Psoas muscle (tissue), 8 donors: ENCODE measurements around the gene SPG11. TPM values are rescaled to one million over a fixed set of nuclear protein-coding genes. Genes with fewer than 3 reads are reported as not detected.

Experiments
- ATAC-seq, 4 donors: fragments of 200-7000 bp; cut with Tn5 transposase; one replicate each; pipeline ENCODE4 v1.9.1; 2020; ENCODE audit warnings: moderate library complexity in 3 of 4, mild to moderate bottlenecking in 2 of 4
- DNase-seq, 2 donors: peaks; one replicate each; pipeline ENCODE4 v3.0.0-alpha.2; 2020
- H3K27ac ChIP-seq: fragments of 200-600 bp; one replicate; pipeline ENCODE4 v1.8.0; 2022
- H3K27me3 ChIP-seq, 3 donors: fragments of 200-600 bp in 1 of 3; one replicate each; pipeline versions ENCODE4 v1.6.1 to v1.8.0; 2013 to 2022; ENCODE audit warnings: low read length in 2 of 3, mild to moderate bottlenecking in 2 of 3, moderate library complexity in 1 of 3; ENCODE audit not compliant: insufficient read depth in 3 of 3
- H3K36me3 ChIP-seq, 2 donors: fragments of 200-600 bp in 1 of 2; one replicate each; pipeline versions ENCODE4 v1.6.1 to v1.8.0; 2013 to 2022; ENCODE audit warnings: low read depth in 1 of 2, mild to moderate bottlenecking in 1 of 2, moderate library complexity in 1 of 2; ENCODE audit not compliant: insufficient read depth in 1 of 2
- H3K4me1 ChIP-seq: fragments of 200-600 bp; one replicate; pipeline ENCODE4 v1.8.0; 2022
- H3K4me3 ChIP-seq: fragments of 200-600 bp; one replicate; pipeline ENCODE4 v1.8.0; 2022; ENCODE audit warnings: mild to moderate bottlenecking
- H3K9me3 ChIP-seq: fragments of 200-600 bp; one replicate; pipeline ENCODE4 v1.8.0; 2022
- WGBS, 3 donors: extraction: QIAGEN DNeasy Blood & Tissue Kit; methylation state at CpG; one replicate each; pipeline versions ENCODE4 v1.1.6 to v1.1.7; 2013; 5-methylcytosine and 5-hydroxymethylcytosine counted together
- intact Hi-C, 2 donors: fragments of 100-400 bp; cut with DNase I; formaldehyde crosslinking; loops; one replicate each; pipeline versions ENCODE4 v1.11.0 to v1.14.2; 2022
- long read RNA-seq, 2 donors: library from polyadenylated mRNA; unstranded; transcript quantifications; one replicate each; pipeline ENCODE4 v2.0.0, GENCODE V29; 2021
- polyA plus RNA-seq, 3 donors: library from polyadenylated mRNA; stranded (reverse); fragments of 200-250 nt; gene quantifications; one replicate each; pipeline ENCODE4 v1.2.3, GENCODE V29; 2013
- total RNA-seq, 4 donors: library from RNA; stranded (reverse); fragmentation: NEBNext Ultra II Directional in 2 of 4; extraction: Animal tissue kit (Norgen Biotek cat#: 25700) in 2 of 4; gene quantifications; one replicate each; pipeline versions ENCODE4 v1.2.1 to v1.2.4, GENCODE V29; 2021 to 2023
- TF ChIP-seq, protein P1 (sequence below): fragments of 200-600 bp; IDR thresholded peaks from one replicate; pipeline ENCODE4 v1.8.0; 2022; ENCODE audit warnings: antibody characterized with exemption
- donor health status: healthy with polysubstance abuse.
- donor health status: DM: no; HTN: no; CAD: no; lungs with moderate emphysema.
- donor health status: Bipolar disorder and iron deficiency.
- donor health status: healthy.
- donor health status: DM: yes; HTN: yes; CAD: no.
- donor health status: DM: no; HTN: no; CAD: no.
- donor health status: DM: no; HTN: no; CAD: no.
- donor health status: DM: yes; HTN: yes; CAD: no.

The SPG11 gene, protein sequence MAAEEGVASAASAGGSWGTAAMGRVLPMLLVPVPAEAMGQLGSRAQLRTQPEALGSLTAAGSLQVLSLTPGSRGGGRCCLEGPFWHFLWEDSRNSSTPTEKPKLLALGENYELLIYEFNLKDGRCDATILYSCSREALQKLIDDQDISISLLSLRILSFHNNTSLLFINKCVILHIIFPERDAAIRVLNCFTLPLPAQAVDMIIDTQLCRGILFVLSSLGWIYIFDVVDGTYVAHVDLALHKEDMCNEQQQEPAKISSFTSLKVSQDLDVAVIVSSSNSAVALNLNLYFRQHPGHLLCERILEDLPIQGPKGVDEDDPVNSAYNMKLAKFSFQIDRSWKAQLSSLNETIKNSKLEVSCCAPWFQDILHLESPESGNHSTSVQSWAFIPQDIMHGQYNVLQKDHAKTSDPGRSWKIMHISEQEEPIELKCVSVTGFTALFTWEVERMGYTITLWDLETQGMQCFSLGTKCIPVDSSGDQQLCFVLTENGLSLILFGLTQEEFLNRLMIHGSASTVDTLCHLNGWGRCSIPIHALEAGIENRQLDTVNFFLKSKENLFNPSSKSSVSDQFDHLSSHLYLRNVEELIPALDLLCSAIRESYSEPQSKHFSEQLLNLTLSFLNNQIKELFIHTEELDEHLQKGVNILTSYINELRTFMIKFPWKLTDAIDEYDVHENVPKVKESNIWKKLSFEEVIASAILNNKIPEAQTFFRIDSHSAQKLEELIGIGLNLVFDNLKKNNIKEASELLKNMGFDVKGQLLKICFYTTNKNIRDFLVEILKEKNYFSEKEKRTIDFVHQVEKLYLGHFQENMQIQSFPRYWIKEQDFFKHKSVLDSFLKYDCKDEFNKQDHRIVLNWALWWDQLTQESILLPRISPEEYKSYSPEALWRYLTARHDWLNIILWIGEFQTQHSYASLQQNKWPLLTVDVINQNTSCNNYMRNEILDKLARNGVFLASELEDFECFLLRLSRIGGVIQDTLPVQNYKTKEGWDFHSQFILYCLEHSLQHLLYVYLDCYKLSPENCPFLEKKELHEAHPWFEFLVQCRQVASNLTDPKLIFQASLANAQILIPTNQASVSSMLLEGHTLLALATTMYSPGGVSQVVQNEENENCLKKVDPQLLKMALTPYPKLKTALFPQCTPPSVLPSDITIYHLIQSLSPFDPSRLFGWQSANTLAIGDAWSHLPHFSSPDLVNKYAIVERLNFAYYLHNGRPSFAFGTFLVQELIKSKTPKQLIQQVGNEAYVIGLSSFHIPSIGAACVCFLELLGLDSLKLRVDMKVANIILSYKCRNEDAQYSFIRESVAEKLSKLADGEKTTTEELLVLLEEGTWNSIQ (N-terminal part only)
- 10 to 100 TPM; 26.3 to 38.1 (median 36.0) TPM for total RNA-seq
- polyA plus RNA-seq = 10 to 100 TPM; 10.3 to 17.0 (median 12.8) TPM
- long read RNA-seq, donor 1, partial matches to known transcripts = 2 of 7 reads
- long read RNA-seq, donor 1, other reads (novel, unspliced or antisense) = 2 of 7 reads
- long read RNA-seq, donor 2, partial matches to known transcripts = 11 of 18 reads
- long read RNA-seq, donor 2, other reads (novel, unspliced or antisense) = 5 of 18 reads

DNA sequence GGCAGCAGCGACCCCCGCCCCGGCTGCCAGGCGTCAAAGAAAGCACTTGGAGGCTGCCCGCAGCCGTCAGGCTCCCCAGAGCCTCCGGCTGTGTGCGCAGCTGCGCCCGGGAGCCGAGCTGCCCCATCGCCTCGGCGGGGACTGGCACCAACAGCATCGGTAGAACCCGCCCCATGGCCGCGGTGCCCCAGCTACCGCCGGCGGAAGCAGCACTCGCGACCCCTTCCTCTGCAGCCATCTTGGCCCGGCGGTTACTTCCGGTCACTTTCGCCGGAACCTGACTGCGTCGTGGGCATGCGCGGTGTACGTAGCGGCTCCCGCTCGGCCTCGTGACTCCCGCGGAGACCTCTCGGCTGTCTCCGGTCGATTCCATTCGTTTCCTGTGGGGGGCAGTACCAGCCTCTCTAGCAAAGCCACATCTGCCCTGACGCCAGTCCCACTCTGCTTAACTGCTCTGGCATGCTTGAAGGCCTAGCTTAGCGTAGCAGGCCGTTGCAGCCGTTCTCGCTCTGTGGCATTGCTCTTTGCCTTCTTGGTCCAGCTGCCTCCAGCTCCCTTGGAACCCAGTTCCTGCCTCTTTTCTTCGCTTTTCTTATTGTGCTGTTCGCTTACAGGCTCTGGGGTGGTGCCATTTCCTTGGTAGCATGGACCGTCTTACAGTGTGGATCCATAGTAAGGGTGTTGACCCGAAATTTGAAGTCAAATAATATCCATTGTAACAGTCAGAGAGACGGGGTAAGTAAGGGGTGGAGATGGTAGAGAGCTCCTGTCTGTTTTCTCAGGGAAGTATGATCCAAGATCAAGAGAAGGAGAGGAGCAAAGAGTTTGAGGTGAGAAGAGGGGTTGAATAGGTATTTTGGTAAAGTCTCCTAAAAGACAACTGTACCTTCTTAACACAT, at the start of gene SPG11:
SPG11 (minus strand) TSS at position 253 of the 899 bp plus-strand sequence; CDS start at position 238, 15 bp downstream.
- peaks cover 20% of the 10 kb centered on the region for H3K4me1 ChIP-seq
- H3K4me3 ChIP-seq = peak within 1 kb of the TSS; percentile 82
- peaks cover 0 to under 1% (median 0%) of the 10 kb centered on the region in 3 donors for H3K27me3 ChIP-seq
- TF ChIP-seq, protein P1, sequence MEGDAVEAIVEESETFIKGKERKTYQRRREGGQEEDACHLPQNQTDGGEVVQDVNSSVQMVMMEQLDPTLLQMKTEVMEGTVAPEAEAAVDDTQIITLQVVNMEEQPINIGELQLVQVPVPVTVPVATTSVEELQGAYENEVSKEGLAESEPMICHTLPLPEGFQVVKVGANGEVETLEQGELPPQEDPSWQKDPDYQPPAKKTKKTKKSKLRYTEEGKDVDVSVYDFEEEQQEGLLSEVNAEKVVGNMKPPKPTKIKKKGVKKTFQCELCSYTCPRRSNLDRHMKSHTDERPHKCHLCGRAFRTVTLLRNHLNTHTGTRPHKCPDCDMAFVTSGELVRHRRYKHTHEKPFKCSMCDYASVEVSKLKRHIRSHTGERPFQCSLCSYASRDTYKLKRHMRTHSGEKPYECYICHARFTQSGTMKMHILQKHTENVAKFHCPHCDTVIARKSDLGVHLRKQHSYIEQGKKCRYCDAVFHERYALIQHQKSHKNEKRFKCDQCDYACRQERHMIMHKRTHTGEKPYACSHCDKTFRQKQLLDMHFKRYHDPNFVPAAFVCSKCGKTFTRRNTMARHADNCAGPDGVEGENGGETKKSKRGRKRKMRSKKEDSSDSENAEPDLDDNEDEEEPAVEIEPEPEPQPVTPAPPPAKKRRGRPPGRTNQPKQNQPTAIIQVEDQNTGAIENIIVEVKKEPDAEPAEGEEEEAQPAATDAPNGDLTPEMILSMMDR = peak; percentile 95
- ATAC-seq = peak; percentile 98 to 99 (median 98)
- 6 to 8% (median 7%) methylated on average over 51 to 53 of the region's 53 CpGs for WGBS, 3 donors
- intact Hi-C loops = loop anchor here (1.0 to 5.0 kb wide), 5 partner anchors 48 to 124 kb away; partner anchors contain the start of genes B2M (in 2 of the 2), PATL2 (in 2 of the 2) and TRIM69 (in 1 of the 2)
- peak within 1 kb of the TSS; percentile 98 for H3K27ac ChIP-seq
- peaks cover 0 to 15% of the 10 kb centered on the region in 2 donors for H3K36me3 ChIP-seq
- DNase-seq = peak; percentile 97 to 99
- no peaks in the 10 kb centered on the region for H3K9me3 ChIP-seq

DNA sequence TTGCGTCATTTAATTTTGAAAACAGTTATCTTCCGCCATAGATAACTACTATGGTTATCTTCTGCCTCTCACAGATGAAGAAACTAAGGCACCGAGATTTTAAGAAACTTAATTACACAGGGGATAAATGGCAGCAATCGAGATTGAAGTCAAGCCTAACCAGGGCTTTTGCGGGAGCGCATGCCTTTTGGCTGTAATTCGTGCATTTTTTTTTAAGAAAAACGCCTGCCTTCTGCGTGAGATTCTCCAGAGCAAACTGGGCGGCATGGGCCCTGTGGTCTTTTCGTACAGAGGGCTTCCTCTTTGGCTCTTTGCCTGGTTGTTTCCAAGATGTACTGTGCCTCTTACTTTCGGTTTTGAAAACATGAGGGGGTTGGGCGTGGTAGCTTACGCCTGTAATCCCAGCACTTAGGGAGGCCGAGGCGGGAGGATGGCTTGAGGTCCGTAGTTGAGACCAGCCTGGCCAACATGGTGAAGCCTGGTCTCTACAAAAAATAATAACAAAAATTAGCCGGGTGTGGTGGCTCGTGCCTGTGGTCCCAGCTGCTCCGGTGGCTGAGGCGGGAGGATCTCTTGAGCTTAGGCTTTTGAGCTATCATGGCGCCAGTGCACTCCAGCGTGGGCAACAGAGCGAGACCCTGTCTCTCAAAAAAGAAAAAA, 49.0 kb upstream of the SPG11 start:
- DNase-seq (peak; percentile 42 to 61), ATAC-seq (peak; percentile 32 to 51 (median 42))
- Histone ChIP-seq H3K36me3 (peaks cover 12 to 26% of the 10 kb centered on the region in 2 donors), H3K27me3 (no peaks in the 10 kb centered on the region), H3K4me1 (peaks cover 4% of the 10 kb centered on the region), H3K4me3 (peak overlapping the region; percentile 82), H3K9me3 (no peaks in the 10 kb centered on the region), H3K27ac (peak overlapping the region; percentile 95)
- intact Hi-C loops = loop anchor here (1.0 to 5.0 kb wide), 2 partner anchors 16 to 50 kb away; partner anchors contain the start of gene SPG11 (in 1 of the 2)
- 7 to 16% (median 15%) methylated on average over 24 of the region's 24 CpGs for WGBS, 3 donors
- TF ChIP-seq, protein P1 = no peak

DNA sequence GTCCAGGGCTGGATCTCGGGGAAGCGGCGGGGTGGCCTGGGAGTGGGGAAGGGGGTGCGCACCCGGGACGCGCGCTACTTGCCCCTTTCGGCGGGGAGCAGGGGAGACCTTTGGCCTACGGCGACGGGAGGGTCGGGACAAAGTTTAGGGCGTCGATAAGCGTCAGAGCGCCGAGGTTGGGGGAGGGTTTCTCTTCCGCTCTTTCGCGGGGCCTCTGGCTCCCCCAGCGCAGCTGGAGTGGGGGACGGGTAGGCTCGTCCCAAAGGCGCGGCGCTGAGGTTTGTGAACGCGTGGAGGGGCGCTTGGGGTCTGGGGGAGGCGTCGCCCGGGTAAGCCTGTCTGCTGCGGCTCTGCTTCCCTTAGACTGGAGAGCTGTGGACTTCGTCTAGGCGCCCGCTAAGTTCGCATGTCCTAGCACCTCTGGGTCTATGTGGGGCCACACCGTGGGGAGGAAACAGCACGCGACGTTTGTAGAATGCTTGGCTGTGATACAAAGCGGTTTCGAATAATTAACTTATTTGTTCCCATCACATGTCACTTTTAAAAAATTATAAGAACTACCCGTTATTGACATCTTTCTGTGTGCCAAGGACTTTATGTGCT, 48.4 kb upstream of the SPG11 start:
- peak overlapping the region; percentile 95 for H3K27ac ChIP-seq
- H3K27me3 ChIP-seq = no peaks in the 10 kb centered on the region
- WGBS, 3 donors = 0 to 1% (median 1%) methylated on average over 40 to 46 of the region's 46 CpGs
- TF ChIP-seq, protein P1 = no peak
- peak overlapping the region; percentile 82 for H3K4me3 ChIP-seq
- intact Hi-C loops = loop anchor here (1.0 to 5.0 kb wide), 3 partner anchors 16 to 50 kb away; partner anchors contain the start of gene SPG11 (in 2 of the 2)
- no peaks in the 10 kb centered on the region for H3K9me3 ChIP-seq
- peak; percentile 64 to 75 (median 68) for ATAC-seq
- peaks cover 4% of the 10 kb centered on the region for H3K4me1 ChIP-seq
- peak in 1 of 2 donors; percentile 50 for DNase-seq
- H3K36me3 ChIP-seq = peaks cover 9 to 20% of the 10 kb centered on the region in 2 donors
